ENCODE data around the gene C1QL1. TPM values are rescaled to one million over a fixed set of nuclear protein-coding genes. Genes with fewer than 3 reads are reported as not detected.

Gene C1QL1
- total and polyA plus RNA-seq, 4 donors = 0.10 to 0.57 (median 0.39) TPM

GRCh38 chr17:44940768-44941167 is 27.3 kb downstream of the C1QL1 start:
- no peak overlapping the region for H3K4me3 ChIP-seq
- no peak for DNase-seq
- H3K9ac ChIP-seq (ENCODE audit: insufficient read depth in 1 of 2, low read length in 2 of 2) = no peak overlapping the region
- peaks cover 0 to 9% (median under 1%) of the 10 kb centered on the region in 4 donors for H3K36me3 ChIP-seq (ENCODE audit: control insufficient read depth in 4 of 4, insufficient read depth in 4 of 4, low read length in 4 of 4)
- 59 to 93% methylated on average over 1 of the region's 1 CpG for WGBS, 2 donors
- TF ChIP-seq CTCF (IDR thresholded peaks at IDR 0.05; ENCODE audit: control extremely low read depth, extremely low read depth) = no peak
- H3K27me3 ChIP-seq (ENCODE audit: control insufficient read depth in 3 of 3, insufficient read depth in 3 of 3, low read length in 2 of 3) = no peaks in the 10 kb centered on the region
- H3K4me1 ChIP-seq (ENCODE audit: control insufficient read depth in 5 of 5, insufficient read depth in 5 of 5, low read length in 5 of 5) = no peaks in the 10 kb centered on the region
- ATAC-seq (ENCODE audit: insufficient read depth, low FRiP score) = no peak
- H3K9me3 ChIP-seq (ENCODE audit: control insufficient read depth in 4 of 4, insufficient read depth in 3 of 4, low read length in 3 of 4) = no peaks in the 10 kb centered on the region
- no peak overlapping the region for H3K27ac ChIP-seq (ENCODE audit: low read depth in 1 of 2, low read length in 1 of 2)

GRCh38 chr17:44940317-44940716 is 27.8 kb downstream of the C1QL1 start:
- Histone ChIP-seq H3K9ac (ENCODE audit: insufficient read depth in 1 of 2, low read length in 2 of 2) (no peak overlapping the region), H3K4me3 (no peak overlapping the region), H3K36me3 (ENCODE audit: control insufficient read depth in 4 of 4, insufficient read depth in 4 of 4, low read length in 4 of 4) (peaks cover 0 to 13% (median 1%) of the 10 kb centered on the region in 4 donors), H3K27me3 (ENCODE audit: control insufficient read depth in 3 of 3, insufficient read depth in 3 of 3, low read length in 2 of 3) (no peaks in the 10 kb centered on the region), H3K27ac (ENCODE audit: low read depth in 1 of 2, low read length in 1 of 2) (no peak overlapping the region), H3K4me1 (ENCODE audit: control insufficient read depth in 5 of 5, insufficient read depth in 5 of 5, low read length in 5 of 5) (no peaks in the 10 kb centered on the region), H3K9me3 (ENCODE audit: control insufficient read depth in 4 of 4, insufficient read depth in 3 of 4, low read length in 3 of 4) (no peaks in the 10 kb centered on the region)
- 74 to 80% methylated on average over 4 of the region's 4 CpGs for WGBS, 2 donors
- DNase-seq = no peak
- ATAC-seq (ENCODE audit: insufficient read depth, low FRiP score) = no peak
- TF ChIP-seq CTCF (IDR thresholded peaks at IDR 0.05; ENCODE audit: control extremely low read depth, extremely low read depth) = no peak

GRCh38 chr17:44935116-44935515 is 33.0 kb downstream of the C1QL1 start:
- no peak for DNase-seq
- peaks cover 0 to 3% (median 0%) of the 10 kb centered on the region in 5 donors for H3K4me1 ChIP-seq (ENCODE audit: control insufficient read depth in 5 of 5, insufficient read depth in 5 of 5, low read length in 5 of 5)
- no peak for ATAC-seq (ENCODE audit: insufficient read depth, low FRiP score)
- TF ChIP-seq CTCF (IDR thresholded peaks at IDR 0.05; ENCODE audit: control extremely low read depth, extremely low read depth) = no peak
- H3K27me3 ChIP-seq (ENCODE audit: control insufficient read depth in 3 of 3, insufficient read depth in 3 of 3, low read length in 2 of 3) = no peaks in the 10 kb centered on the region
- peaks cover 0 to 18% (median 1%) of the 10 kb centered on the region in 4 donors for H3K36me3 ChIP-seq (ENCODE audit: control insufficient read depth in 4 of 4, insufficient read depth in 4 of 4, low read length in 4 of 4)
- H3K9ac ChIP-seq (ENCODE audit: insufficient read depth in 1 of 2, low read length in 2 of 2) = no peak overlapping the region
- no peaks in the 10 kb centered on the region for H3K9me3 ChIP-seq (ENCODE audit: control insufficient read depth in 4 of 4, insufficient read depth in 3 of 4, low read length in 3 of 4)
- 92 to 96% methylated on average over 9 of the region's 9 CpGs for WGBS, 2 donors
- H3K27ac ChIP-seq (ENCODE audit: low read depth in 1 of 2, low read length in 1 of 2) = no peak overlapping the region
- no peak overlapping the region for H3K4me3 ChIP-seq

GRCh38 chr17:44934745-44935105 is 33.4 kb downstream of the C1QL1 start:
- H3K27me3 ChIP-seq (ENCODE audit: control insufficient read depth in 3 of 3, insufficient read depth in 3 of 3, low read length in 2 of 3) = no peaks in the 10 kb centered on the region
- no peak overlapping the region for H3K9ac ChIP-seq (ENCODE audit: insufficient read depth in 1 of 2, low read length in 2 of 2)
- peaks cover 0 to 3% (median 0%) of the 10 kb centered on the region in 5 donors for H3K4me1 ChIP-seq (ENCODE audit: control insufficient read depth in 5 of 5, insufficient read depth in 5 of 5, low read length in 5 of 5)
- ATAC-seq (ENCODE audit: insufficient read depth, low FRiP score) = no peak
- 98 to 99% methylated on average over 10 of the region's 10 CpGs for WGBS, 2 donors
- H3K36me3 ChIP-seq (ENCODE audit: control insufficient read depth in 4 of 4, insufficient read depth in 4 of 4, low read length in 4 of 4) = peaks cover 0 to 18% (median 1%) of the 10 kb centered on the region in 4 donors
- TF ChIP-seq CTCF (IDR thresholded peaks at IDR 0.05; ENCODE audit: control extremely low read depth, extremely low read depth) = no peak
- H3K27ac ChIP-seq (ENCODE audit: low read depth in 1 of 2, low read length in 1 of 2) = no peak overlapping the region
- no peaks in the 10 kb centered on the region for H3K9me3 ChIP-seq (ENCODE audit: control insufficient read depth in 4 of 4, insufficient read depth in 3 of 4, low read length in 3 of 4)
- no peak for DNase-seq
- H3K4me3 ChIP-seq = no peak overlapping the region
